Measurements from ENCODE around the gene CLIC2. TPM values are rescaled to one million over a fixed set of nuclear protein-coding genes. Genes with fewer than 3 reads are reported as not detected.

CLIC2 gene
- total RNA-seq, 1 donor from 2014 or later, result 34.3 TPM

DNA sequence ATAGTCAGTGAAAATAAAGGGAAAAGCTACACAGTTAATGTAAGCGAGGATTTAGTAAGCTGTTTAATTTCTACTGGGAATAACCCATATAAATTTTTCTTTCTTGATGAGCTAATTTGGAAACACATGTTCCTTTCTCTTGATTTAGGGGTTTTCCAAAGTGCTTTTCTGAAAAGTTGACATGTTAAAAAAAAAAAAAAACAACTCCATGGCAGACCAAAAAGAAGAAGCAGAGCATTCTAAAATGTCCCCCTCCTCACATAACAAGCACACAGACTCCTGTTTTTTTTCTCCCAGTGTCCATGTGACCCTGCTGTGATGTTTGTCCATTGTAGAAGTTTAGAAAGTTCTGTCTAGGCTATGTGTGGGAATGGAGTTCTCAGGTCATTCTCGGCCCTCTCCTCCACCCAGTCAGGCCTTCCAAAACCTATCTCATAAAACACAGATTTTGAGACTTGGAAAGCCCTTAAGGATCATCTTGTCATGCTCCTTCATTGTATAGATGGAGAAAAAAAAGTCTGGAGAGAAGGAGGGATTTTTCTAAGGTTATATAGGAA, 792 bp downstream of the CLIC2 start:
- DNase-seq (ENCODE audit: low spot score in 2 of 2), result no peak
- Histone ChIP-seq H3K9me3 (no peaks in the 10 kb centered on the region), H3K4me3 (peak overlapping the region; percentile 33 to 39), H3K27me3 (no peaks in the 10 kb centered on the region), H3K4me1 (no peaks in the 10 kb centered on the region), H3K36me3 (no peaks in the 10 kb centered on the region), H3K27ac (peak overlapping the region in 1 of 2 donors; percentile 59)
- TF ChIP-seq, protein P1, sequence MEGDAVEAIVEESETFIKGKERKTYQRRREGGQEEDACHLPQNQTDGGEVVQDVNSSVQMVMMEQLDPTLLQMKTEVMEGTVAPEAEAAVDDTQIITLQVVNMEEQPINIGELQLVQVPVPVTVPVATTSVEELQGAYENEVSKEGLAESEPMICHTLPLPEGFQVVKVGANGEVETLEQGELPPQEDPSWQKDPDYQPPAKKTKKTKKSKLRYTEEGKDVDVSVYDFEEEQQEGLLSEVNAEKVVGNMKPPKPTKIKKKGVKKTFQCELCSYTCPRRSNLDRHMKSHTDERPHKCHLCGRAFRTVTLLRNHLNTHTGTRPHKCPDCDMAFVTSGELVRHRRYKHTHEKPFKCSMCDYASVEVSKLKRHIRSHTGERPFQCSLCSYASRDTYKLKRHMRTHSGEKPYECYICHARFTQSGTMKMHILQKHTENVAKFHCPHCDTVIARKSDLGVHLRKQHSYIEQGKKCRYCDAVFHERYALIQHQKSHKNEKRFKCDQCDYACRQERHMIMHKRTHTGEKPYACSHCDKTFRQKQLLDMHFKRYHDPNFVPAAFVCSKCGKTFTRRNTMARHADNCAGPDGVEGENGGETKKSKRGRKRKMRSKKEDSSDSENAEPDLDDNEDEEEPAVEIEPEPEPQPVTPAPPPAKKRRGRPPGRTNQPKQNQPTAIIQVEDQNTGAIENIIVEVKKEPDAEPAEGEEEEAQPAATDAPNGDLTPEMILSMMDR (IDR thresholded peaks at IDR 0.05), result no peak
- intact Hi-C loops (cut with DNase I), result no loop called here

GRCh38 chrX:155330992-155331391, 3.4 kb downstream of the CLIC2 start:
- Histone ChIP-seq H3K4me1 (no peaks in the 10 kb centered on the region), H3K9me3 (no peaks in the 10 kb centered on the region), H3K27ac (no peak overlapping the region), H3K4me3 (no peak overlapping the region), H3K27me3 (no peaks in the 10 kb centered on the region), H3K36me3 (no peaks in the 10 kb centered on the region)
- no peak for DNase-seq (ENCODE audit: low spot score in 2 of 2)
- intact Hi-C loops (cut with DNase I), result no loop called here
- TF ChIP-seq, protein P1 (IDR thresholded peaks at IDR 0.05), result no peak

GRCh38 chrX:155329293-155329692, 5.1 kb downstream of the CLIC2 start:
- Histone ChIP-seq H3K4me3 (no peak overlapping the region), H3K36me3 (no peaks in the 10 kb centered on the region), H3K27me3 (no peaks in the 10 kb centered on the region), H3K9me3 (peaks cover 0 to 6% of the 10 kb centered on the region in 2 donors), H3K4me1 (no peaks in the 10 kb centered on the region), H3K27ac (no peak overlapping the region)
- intact Hi-C loops (cut with DNase I), result no loop called here
- TF ChIP-seq, protein P1 (IDR thresholded peaks at IDR 0.05), result no peak
- no peak for DNase-seq (ENCODE audit: low spot score in 2 of 2)

GRCh38 chrX:155326610-155327009, 7.8 kb downstream of the CLIC2 start:
- Histone ChIP-seq H3K36me3 (no peaks in the 10 kb centered on the region), H3K27me3 (no peaks in the 10 kb centered on the region), H3K4me3 (no peak overlapping the region), H3K9me3 (peaks cover 0 to 22% of the 10 kb centered on the region in 2 donors), H3K4me1 (no peaks in the 10 kb centered on the region), H3K27ac (no peak overlapping the region)
- DNase-seq (ENCODE audit: low spot score in 2 of 2), result no peak
- intact Hi-C loops (cut with DNase I), result no loop called here
- TF ChIP-seq, protein P1 (IDR thresholded peaks at IDR 0.05), result no peak

DNA sequence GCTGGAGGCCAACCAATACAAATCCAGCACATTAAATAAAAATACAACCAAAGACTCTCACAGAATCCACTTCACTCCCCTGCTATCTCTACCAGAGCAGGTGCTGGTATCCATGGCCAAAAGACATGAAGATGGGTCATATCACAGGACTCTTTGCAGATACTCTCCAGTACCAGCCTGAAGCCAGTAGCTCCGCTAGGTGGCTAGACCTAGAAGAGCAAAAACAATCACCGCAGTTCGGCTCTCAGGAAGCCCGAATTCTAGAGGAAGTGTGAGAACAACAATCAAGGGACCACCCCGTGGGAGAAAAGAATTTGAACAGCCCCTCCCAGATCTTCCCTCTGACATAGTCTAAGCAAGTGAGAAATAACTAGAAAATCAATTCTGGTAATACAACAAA, 20.2 kb downstream of the CLIC2 start:
- no peaks in the 10 kb centered on the region for H3K27me3 ChIP-seq
- TF ChIP-seq, protein P1 (IDR thresholded peaks at IDR 0.05), result no peak
- H3K4me1 ChIP-seq, result no peaks in the 10 kb centered on the region
- intact Hi-C loops (cut with DNase I), result no loop called here
- H3K4me3 ChIP-seq, result no peak overlapping the region
- H3K36me3 ChIP-seq, result no peaks in the 10 kb centered on the region
- DNase-seq (ENCODE audit: low spot score in 2 of 2), result no peak
- H3K27ac ChIP-seq, result no peak overlapping the region
- peaks cover 8 to 9% of the 10 kb centered on the region in 2 donors for H3K9me3 ChIP-seq

- H3K9me3 ChIP-seq, result peaks cover 8% of the 10 kb centered on the region in 2 donors
- H3K4me1 ChIP-seq, result no peaks in the 10 kb centered on the region
- TF ChIP-seq, protein P1 (IDR thresholded peaks at IDR 0.05), result no peak
- DNase-seq (ENCODE audit: low spot score in 2 of 2), result no peak
- H3K27me3 ChIP-seq, result no peaks in the 10 kb centered on the region
- no peak overlapping the region for H3K27ac ChIP-seq
- intact Hi-C loops (cut with DNase I), result no loop called here
- no peak overlapping the region for H3K4me3 ChIP-seq
- H3K36me3 ChIP-seq, result no peaks in the 10 kb centered on the region
Observed at GRCh38 chrX:155313766-155314165, 20.6 kb downstream of the CLIC2 start.
